DLD1 (cell line): ENCODE data around the gene FBXL15.

Experiments
- in situ Hi-C: cut with HindIII; loops from 2 replicates; pipeline ENCODE4 v1.10.0; 2017; ENCODE audit warnings: low sequenced_read_pairs

Gene FBXL15

GRCh38 chr10:102409604-102410428 is 10.8 kb upstream of the FBXL15 start:
- in situ Hi-C loops: no loop called here

- in situ Hi-C loops: no loop called here
These were observed 10.1 kb upstream of the FBXL15 start for GRCh38 chr10:102410429-102411073.

GRCh38 chr10:102411341-102412255 is 9.0 kb upstream of the FBXL15 start:
- in situ Hi-C loops: no loop called here

- in situ Hi-C loops: no loop called here
These were observed 8.3 kb upstream of the FBXL15 start for GRCh38 chr10:102412293-102412692.

- in situ Hi-C loops: no loop called here
These were observed 7.5 kb upstream of the FBXL15 start for GRCh38 chr10:102413053-102413705.

- in situ Hi-C loops: no loop called here
These were observed 6.7 kb upstream of the FBXL15 start for GRCh38 chr10:102413806-102414561.

GRCh38 chr10:102414749-102415148 is 5.9 kb upstream of the FBXL15 start:
- in situ Hi-C loops: no loop called here

- in situ Hi-C loops: no loop called here
These were observed 4.4 kb upstream of the FBXL15 start for GRCh38 chr10:102416283-102416682.

- in situ Hi-C loops: no loop called here
These were observed 3.9 kb upstream of the FBXL15 start for GRCh38 chr10:102416695-102417094.

GRCh38 chr10:102418622-102419268 is 1.9 kb upstream of the FBXL15 start, which contains the start of gene PSD:
TSS of gene PSD (minus strand) at chr10:102418785. CDS start at chr10:102417038, 1,747 bp downstream.
- in situ Hi-C loops: no loop called here

- in situ Hi-C loops: no loop called here
These were observed 1.1 kb upstream of the FBXL15 start for GRCh38 chr10:102419269-102420180.

- in situ Hi-C loops: no loop called here
These were observed 389 bp upstream of the FBXL15 start for GRCh38 chr10:102420181-102420713.

- in situ Hi-C loops: no loop called here
These were observed 796 bp downstream of the FBXL15 start for GRCh38 chr10:102421507-102421756.

GRCh38 chr10:102421757-102422512 is 1.3 kb downstream of the FBXL15 start:
- in situ Hi-C loops: no loop called here

GRCh38 chr10:102422545-102423129 is 2.0 kb downstream of the FBXL15 start:
- in situ Hi-C loops: no loop called here

- in situ Hi-C loops: no loop called here
These were observed 2.8 kb downstream of the FBXL15 start for GRCh38 chr10:102423372-102423968.

- in situ Hi-C loops: no loop called here
These were observed 3.5 kb downstream of the FBXL15 start for GRCh38 chr10:102424145-102424544.
